Right lobe of liver (tissue), 6 donors: ENCODE results near the gene SLC5A7. TPM values are rescaled to one million over a fixed set of nuclear protein-coding genes. Genes with fewer than 3 reads are reported as not detected.

ENCODE experiments used
- ATAC-seq, 4 donors: fragments of 200-7000 bp; cut with Tn5 transposase; one replicate each; pipeline ENCODE4 v1.9.1; 2020; ENCODE audit warnings: mild to moderate bottlenecking in 4 of 4, moderate library complexity in 4 of 4
- DNase-seq, 3 donors: peaks; one replicate each; pipeline ENCODE4 v3.0.0-alpha.2; 2020
- H3K27ac ChIP-seq, 3 donors: fragments of 200-600 bp; one replicate each; pipeline ENCODE4 v1.8.0; 2022
- H3K27me3 ChIP-seq, 2 donors: fragments of 200-600 bp; one replicate each; pipeline ENCODE4 v1.8.0; 2022
- H3K36me3 ChIP-seq, 4 donors: fragments of 200-600 bp; sonication (generic) in 1 of 4; one replicate each; pipeline versions ENCODE4 v1.5.1 to v1.8.0; 2017 to 2022; ENCODE audit warnings: control low read depth in 1 of 4
- H3K4me1 ChIP-seq, 4 donors: fragments of 200-600 bp; sonication (generic) in 1 of 4; one replicate each; pipeline versions ENCODE4 v1.5.1 to v1.8.0; 2017 to 2022; ENCODE audit warnings: control low read depth in 1 of 4
- H3K4me3 ChIP-seq, 3 donors: fragments of 200-600 bp; one replicate each; pipeline ENCODE4 v1.8.0; 2022
- H3K9me3 ChIP-seq, 4 donors: fragments of 200-600 bp; sonication (generic) in 1 of 4; one replicate each; pipeline versions ENCODE4 v1.5.1 to v1.8.0; 2017 to 2022; ENCODE audit warnings: control low read depth in 1 of 4
- POLR2A ChIP-seq: fragments of 450-650 bp; IDR thresholded peaks from one replicate; pipeline ENCODE4 v1.6.1; 2017; ENCODE audit warnings: antibody characterized with exemption, mild to moderate bottlenecking
- WGBS: methylation state at CpG from one replicate; pipeline ENCODE4 v1.1.6; 2018; ENCODE audit warnings: low coverage, low lambda C conversion rate; ENCODE audit not compliant: insufficient coverage; ENCODE audit errors: missing lambda C conversion rate; 5-methylcytosine and 5-hydroxymethylcytosine counted together
- intact Hi-C, 2 donors: fragments of 100-400 bp; cut with DNase I; formaldehyde crosslinking; loops; one replicate each; pipeline versions ENCODE4 v1.11.2 to v1.14.1; 2022
- total RNA-seq, 6 experiments: library from RNA; depleted of rRNA in 2 of 6; stranded (reverse); fragments of >200 nt in 2 of 6; fragmentation: NEBNext Ultra II Directional in 3 of 6; extraction: Animal tissue kit (Norgen Biotek cat#: 25700) in 3 of 6; gene quantifications; one replicate each; pipeline versions ENCODE4 v1.1.0 to v1.2.4, GENCODE V29; 2016 to 2023
- TF ChIP-seq, protein P1 (sequence below), 4 donors: fragments of 200-600 bp in 3 of 4; fragments of 450-650 bp in 1 of 4; IDR thresholded peaks; one replicate each; pipeline versions ENCODE4 v1.5.1 to v1.8.0; 2016 to 2022; ENCODE audit warnings: antibody characterized with exemption in 4 of 4, mild to moderate bottlenecking in 2 of 4
- donor health status: DM: no; HTN: yes; CAD: no.
- donor health status: DM: no; HTN: no; CAD: no.
- donor health status: DM: no; HTN: no; CAD: no.
- donor health status: DM: no; HTN: yes; CAD: no.
- donor health status: DM: no; HTN: yes; CAD: no.

The SLC5A7 gene
- total RNA-seq, 6 experiments from 2014 or later, result not detected

DNA sequence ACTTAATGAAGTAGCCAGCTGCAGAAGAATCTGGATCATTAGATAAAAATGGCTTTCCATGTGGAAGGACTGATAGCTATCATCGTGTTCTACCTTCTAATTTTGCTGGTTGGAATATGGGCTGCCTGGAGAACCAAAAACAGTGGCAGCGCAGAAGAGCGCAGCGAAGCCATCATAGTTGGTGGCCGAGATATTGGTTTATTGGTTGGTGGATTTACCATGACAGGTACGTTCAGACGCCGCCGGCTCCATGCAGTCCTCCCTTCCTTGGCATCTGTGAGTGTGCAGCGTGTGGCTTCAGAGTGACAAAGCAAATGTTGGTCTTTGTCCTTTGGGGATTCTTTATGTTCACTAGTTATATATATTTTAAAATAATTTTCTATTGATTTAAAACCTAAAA is 1.8 kb downstream of the SLC5A7 start:
- H3K4me3 ChIP-seq, result no peak overlapping the region
- no peaks in the 10 kb centered on the region for H3K4me1 ChIP-seq
- H3K27ac ChIP-seq, result no peak overlapping the region
- H3K27me3 ChIP-seq, result no peaks in the 10 kb centered on the region
- intact Hi-C loops, result no loop called here
- TF ChIP-seq, protein P1, sequence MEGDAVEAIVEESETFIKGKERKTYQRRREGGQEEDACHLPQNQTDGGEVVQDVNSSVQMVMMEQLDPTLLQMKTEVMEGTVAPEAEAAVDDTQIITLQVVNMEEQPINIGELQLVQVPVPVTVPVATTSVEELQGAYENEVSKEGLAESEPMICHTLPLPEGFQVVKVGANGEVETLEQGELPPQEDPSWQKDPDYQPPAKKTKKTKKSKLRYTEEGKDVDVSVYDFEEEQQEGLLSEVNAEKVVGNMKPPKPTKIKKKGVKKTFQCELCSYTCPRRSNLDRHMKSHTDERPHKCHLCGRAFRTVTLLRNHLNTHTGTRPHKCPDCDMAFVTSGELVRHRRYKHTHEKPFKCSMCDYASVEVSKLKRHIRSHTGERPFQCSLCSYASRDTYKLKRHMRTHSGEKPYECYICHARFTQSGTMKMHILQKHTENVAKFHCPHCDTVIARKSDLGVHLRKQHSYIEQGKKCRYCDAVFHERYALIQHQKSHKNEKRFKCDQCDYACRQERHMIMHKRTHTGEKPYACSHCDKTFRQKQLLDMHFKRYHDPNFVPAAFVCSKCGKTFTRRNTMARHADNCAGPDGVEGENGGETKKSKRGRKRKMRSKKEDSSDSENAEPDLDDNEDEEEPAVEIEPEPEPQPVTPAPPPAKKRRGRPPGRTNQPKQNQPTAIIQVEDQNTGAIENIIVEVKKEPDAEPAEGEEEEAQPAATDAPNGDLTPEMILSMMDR (IDR thresholded peaks at IDR 0.05), result no peak
- no peak for TF ChIP-seq POLR2A
- ATAC-seq (no peak), DNase-seq (no peak)
- H3K36me3 ChIP-seq, result no peaks in the 10 kb centered on the region
- 84% methylated on average over 10 of the region's 10 CpGs for WGBS
- no peaks in the 10 kb centered on the region for H3K9me3 ChIP-seq

DNA sequence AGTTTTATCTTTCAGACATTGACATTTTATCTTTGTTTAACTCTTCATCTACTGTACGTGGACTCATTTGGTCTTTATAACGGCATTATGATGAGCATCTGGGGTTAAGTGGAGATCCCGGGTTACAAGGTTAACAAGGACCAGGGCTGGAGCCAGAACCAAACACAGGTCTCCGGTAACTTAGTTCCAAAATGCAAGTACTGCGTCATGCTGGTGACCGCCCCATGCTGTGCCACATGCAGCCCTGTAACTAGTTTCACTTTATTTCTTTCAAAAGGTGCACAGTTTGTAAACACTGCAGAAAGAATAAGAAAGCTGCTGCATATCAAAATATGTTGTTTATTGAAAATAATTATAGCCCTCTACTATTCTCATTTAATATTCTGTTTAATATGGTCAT is 3.1 kb downstream of the SLC5A7 start:
- TF ChIP-seq, protein P1 (IDR thresholded peaks at IDR 0.05), result no peak
- no peak for TF ChIP-seq POLR2A
- no peaks in the 10 kb centered on the region for H3K36me3 ChIP-seq
- H3K4me1 ChIP-seq, result no peaks in the 10 kb centered on the region
- WGBS, result 41% methylated on average over 6 of the region's 6 CpGs
- H3K27me3 ChIP-seq, result no peaks in the 10 kb centered on the region
- intact Hi-C loops, result no loop called here
- DNase-seq, result no peak
- H3K4me3 ChIP-seq, result no peak overlapping the region
- H3K9me3 ChIP-seq, result no peaks in the 10 kb centered on the region
- ATAC-seq, result no peak
- H3K27ac ChIP-seq, result no peak overlapping the region

DNA sequence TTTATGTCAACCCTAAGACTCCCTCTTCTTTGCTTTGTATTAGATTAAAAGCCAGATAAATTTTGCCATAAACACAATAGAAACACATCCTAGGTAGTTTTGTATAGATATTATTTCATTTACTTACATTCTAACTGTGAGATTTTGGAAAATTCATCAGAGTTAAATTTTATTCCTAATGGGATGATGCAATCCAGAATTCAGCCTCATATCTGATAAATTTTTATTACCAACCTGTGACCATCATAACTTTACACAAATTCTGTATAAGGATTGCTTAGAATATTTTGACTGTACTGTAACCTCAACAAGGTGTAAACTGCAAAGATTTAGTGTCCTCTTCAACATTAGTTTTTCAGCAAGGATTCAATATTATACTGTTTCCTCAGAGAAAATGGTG is 4.4 kb downstream of the SLC5A7 start:
- no peak for ATAC-seq

DNA sequence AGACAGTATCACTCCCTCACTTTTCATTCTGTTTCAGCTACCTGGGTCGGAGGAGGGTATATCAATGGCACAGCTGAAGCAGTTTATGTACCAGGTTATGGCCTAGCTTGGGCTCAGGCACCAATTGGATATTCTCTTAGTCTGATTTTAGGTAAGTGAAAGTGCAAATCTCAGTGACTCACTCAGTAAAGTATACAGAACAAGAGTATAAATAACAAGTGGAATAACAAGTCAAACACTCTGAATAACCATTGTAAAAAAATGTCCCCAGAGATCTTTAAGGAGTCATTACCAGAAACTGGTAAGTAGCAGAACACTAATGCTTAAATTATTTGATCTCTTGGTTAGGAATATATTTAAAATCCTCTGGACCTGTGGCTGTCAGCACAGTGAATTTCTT is 5.7 kb downstream of the SLC5A7 start:
- TF ChIP-seq, protein P1 (IDR thresholded peaks at IDR 0.05), result no peak
- TF ChIP-seq POLR2A, result no peak
- Histone ChIP-seq H3K9me3 (no peaks in the 10 kb centered on the region), H3K4me1 (no peaks in the 10 kb centered on the region), H3K27ac (no peak overlapping the region), H3K4me3 (no peak overlapping the region), H3K27me3 (no peaks in the 10 kb centered on the region), H3K36me3 (no peaks in the 10 kb centered on the region)
- DNase-seq (no peak), ATAC-seq (no peak)
- WGBS, result 47% methylated on average over 1 of the region's 1 CpG
- intact Hi-C loops, result no loop called here

More for the DNA sequence above, 4.4 kb downstream of the SLC5A7 start:
- H3K4me3 ChIP-seq, result no peak overlapping the region
- H3K27me3 ChIP-seq, result no peaks in the 10 kb centered on the region
- no peaks in the 10 kb centered on the region for H3K4me1 ChIP-seq
- no peak overlapping the region for H3K27ac ChIP-seq
- H3K9me3 ChIP-seq, result no peaks in the 10 kb centered on the region
- H3K36me3 ChIP-seq, result no peaks in the 10 kb centered on the region
- no peak for TF ChIP-seq POLR2A
- TF ChIP-seq, protein P1 (IDR thresholded peaks at IDR 0.05), result no peak
- intact Hi-C loops, result no loop called here
- no peak for DNase-seq

DNA sequence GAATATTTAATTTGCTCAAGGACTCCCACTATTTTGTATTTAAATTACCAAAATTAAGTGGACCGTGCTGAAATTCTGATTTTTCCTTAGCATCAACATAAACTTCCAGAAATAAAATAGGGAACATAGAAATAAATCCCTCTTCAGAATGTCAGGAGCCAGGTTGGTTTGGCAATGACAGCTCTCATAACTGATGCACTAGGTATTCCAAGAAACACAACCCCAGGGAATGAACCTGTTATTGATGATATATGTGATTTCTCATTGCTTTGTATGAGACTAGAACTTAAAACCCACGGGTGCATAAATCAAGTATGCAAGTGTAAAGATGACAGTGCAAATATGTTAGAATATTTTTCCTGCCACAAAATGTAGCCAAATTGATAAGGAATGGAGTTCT is 12.8 kb downstream of the SLC5A7 start:
- WGBS, result 57% methylated on average over 2 of the region's 2 CpGs
- no peak for TF ChIP-seq POLR2A
- TF ChIP-seq, protein P1 (IDR thresholded peaks at IDR 0.05), result no peak

More for the DNA sequence above, 12.8 kb downstream of the SLC5A7 start:
- no peak for ATAC-seq
- Histone ChIP-seq H3K36me3 (no peaks in the 10 kb centered on the region), H3K27me3 (no peaks in the 10 kb centered on the region), H3K9me3 (no peaks in the 10 kb centered on the region), H3K4me1 (no peaks in the 10 kb centered on the region), H3K27ac (no peak overlapping the region), H3K4me3 (no peak overlapping the region)
- intact Hi-C loops, result no loop called here
- DNase-seq, result no peak
